Neuronal stem cell (in vitro differentiated cells): ENCODE measurements around the gene MYB.
"Not testable (repeated sequence)": the region's sequence is repeated elsewhere in the genome, so short reads cannot be mapped to it uniquely, and the experiment has no call there.

Source experiments
- DNase-seq: peaks from one replicate; pipeline ENCODE4 v3.0.0-alpha.2; 2013; ENCODE audit warnings: low spot score
- H2AFZ ChIP-seq: one replicate; pipeline ENCODE4 v1.6.1; 2013; ENCODE audit warnings: mild to moderate bottlenecking, low read length, inconsistent platforms
- H2AK5ac ChIP-seq: 2 replicates; pipeline ENCODE4 v1.6.1; 2013; ENCODE audit warnings: low read depth, mild to moderate bottlenecking, inconsistent platforms, low read length, moderate library complexity, mixed read lengths
- H2BK120ac ChIP-seq: 2 replicates; pipeline ENCODE4 v1.6.1; 2013; ENCODE audit warnings: low read depth, mild to moderate bottlenecking, inconsistent platforms, low read length, moderate library complexity, mixed read lengths
- H2BK12ac ChIP-seq: one replicate; pipeline ENCODE4 v1.6.1; 2013; ENCODE audit warnings: low read length, inconsistent platforms
- H2BK15ac ChIP-seq: 2 replicates; pipeline ENCODE4 v1.6.1; 2013; ENCODE audit warnings: mild to moderate bottlenecking, low read length, inconsistent platforms, mixed read lengths
- H2BK5ac ChIP-seq: one replicate; pipeline ENCODE4 v1.6.1; 2013; ENCODE audit warnings: inconsistent platforms, mild to moderate bottlenecking, low read length, moderate library complexity
- H3K14ac ChIP-seq: one replicate; pipeline ENCODE4 v1.6.1; 2013; ENCODE audit warnings: low read length, inconsistent platforms
- H3K18ac ChIP-seq: 2 replicates; pipeline ENCODE4 v1.6.1; 2013; ENCODE audit warnings: low read length, inconsistent platforms
- H3K23ac ChIP-seq: 2 replicates; pipeline ENCODE4 v1.6.1; 2013; ENCODE audit warnings: low read depth, mild to moderate bottlenecking, mixed read lengths, low read length, inconsistent platforms; ENCODE audit not compliant: poor library complexity
- H3K27ac ChIP-seq: replicated peaks from 3 replicates; pipeline ENCODE4 v1.5.1; 2013; ENCODE audit warnings: low read length, inconsistent platforms
- H3K27me3 ChIP-seq, 3 experiments: 2 replicates each; pipeline ENCODE4 v1.6.1; 2013; ENCODE audit warnings: low read length in 3 of 3, mild to moderate bottlenecking in 2 of 3, inconsistent platforms in 1 of 3, low read depth in 1 of 3, mixed read lengths in 1 of 3, moderate library complexity in 1 of 3; ENCODE audit not compliant: control insufficient read depth in 3 of 3, insufficient read depth in 3 of 3
- H3K36me3 ChIP-seq, 2 donors: replicated peaks in 1 of 2; 2 replicates each; pipeline ENCODE4 v1.6.1; 2013; ENCODE audit warnings: low read length in 2 of 2; ENCODE audit not compliant: control insufficient read depth in 2 of 2, insufficient read depth in 2 of 2
- H3K4ac ChIP-seq: 2 replicates; pipeline ENCODE4 v1.6.1; 2013; ENCODE audit warnings: inconsistent platforms, mild to moderate bottlenecking, low read length, moderate library complexity
- H3K4me1 ChIP-seq, 2 donors: 1 replicate in 1 of 2; 2 replicates in 1 of 2; pipeline ENCODE4 v1.6.1; 2013; ENCODE audit warnings: low read length in 2 of 2, low read depth in 1 of 2; ENCODE audit not compliant: control insufficient read depth in 2 of 2, insufficient read depth in 1 of 2
- H3K4me2 ChIP-seq: one replicate; pipeline ENCODE4 v1.6.1; 2013; ENCODE audit warnings: mild to moderate bottlenecking, low read length, inconsistent platforms; ENCODE audit not compliant: insufficient read depth, poor library complexity, severe bottlenecking
- H3K4me3 ChIP-seq, 2 donors: 2 replicates each; pipeline ENCODE4 v1.5.1; 2013; ENCODE audit warnings: low read length in 2 of 2, mild to moderate bottlenecking in 2 of 2, inconsistent platforms in 1 of 2, moderate library complexity in 1 of 2
- H3K79me1 ChIP-seq: one replicate; pipeline ENCODE4 v1.6.1; 2013; ENCODE audit warnings: low read depth, mild to moderate bottlenecking, inconsistent platforms, low read length, moderate library complexity
- H3K9ac ChIP-seq: one replicate; pipeline ENCODE4 v1.6.1; 2013; ENCODE audit warnings: mild to moderate bottlenecking, low read depth, low read length, inconsistent platforms; ENCODE audit not compliant: poor library complexity
- H3K9me3 ChIP-seq, 2 donors: replicated peaks in 1 of 2; 2 replicates each; pipeline versions ENCODE3 to v1.6.1; 2013; ENCODE audit warnings: low read length in 2 of 2, mild to moderate bottlenecking in 2 of 2, inconsistent platforms in 1 of 2, low read depth in 1 of 2, mixed read lengths in 1 of 2, moderate library complexity in 1 of 2; ENCODE audit not compliant: control insufficient read depth in 2 of 2, insufficient read depth in 1 of 2
- H4K8ac ChIP-seq: one replicate; pipeline ENCODE4 v1.6.1; 2013; ENCODE audit warnings: low read depth, mild to moderate bottlenecking, inconsistent platforms, low read length, moderate library complexity
- H4K91ac ChIP-seq: one replicate; pipeline ENCODE4 v1.6.1; 2013; ENCODE audit warnings: low read length, low read depth, mild to moderate bottlenecking, inconsistent platforms; ENCODE audit not compliant: poor library complexity
- WGBS, 2 donors: extraction: QIAGEN DNeasy Blood & Tissue Kit; methylation state at CpG; one replicate each; pipeline ENCODE4 v1.1.7; 2013; ENCODE audit warnings: missing lambda C conversion rate in 2 of 2, mixed read lengths in 1 of 2; ENCODE audit not compliant: insufficient read length in 2 of 2, insufficient replicate concordance in 1 of 2; ENCODE audit errors: extremely low coverage in 2 of 2; 5-methylcytosine and 5-hydroxymethylcytosine counted together

Gene MYB

GRCh38 chr6:135141182-135141581 lies 39.9 kb upstream of the MYB start:
- H3K4me3 ChIP-seq = no peak overlapping the region
- no peak overlapping the region for H3K14ac ChIP-seq
- H3K9me3 ChIP-seq = no peaks in the 10 kb centered on the region
- no peak overlapping the region for H3K18ac ChIP-seq
- H4K8ac ChIP-seq = no peak overlapping the region
- no CpG with 5 or more reads among the region's 4 CpGs for WGBS, 2 donors
- DNase-seq = no peak
- H3K4ac ChIP-seq = no peak overlapping the region
- H2BK120ac ChIP-seq = no peak overlapping the region
- no peak overlapping the region for H2BK12ac ChIP-seq
- no peak overlapping the region for H3K23ac ChIP-seq
- H2BK5ac ChIP-seq = no peak overlapping the region
- H3K9ac ChIP-seq = no peak overlapping the region
- H2AFZ ChIP-seq = no peak overlapping the region
- H3K27me3 ChIP-seq = no peaks in the 10 kb centered on the region
- no peak overlapping the region for H2BK15ac ChIP-seq
- peaks cover 0 to 2% of the 10 kb centered on the region in 2 donors for H3K4me1 ChIP-seq
- H3K4me2 ChIP-seq = no peak overlapping the region
- H3K79me1 ChIP-seq = no peaks in the 10 kb centered on the region
- no peak overlapping the region for H3K27ac ChIP-seq
- no peak overlapping the region for H2AK5ac ChIP-seq
- no peak overlapping the region for H4K91ac ChIP-seq
- H3K36me3 ChIP-seq = no peaks in the 10 kb centered on the region

GRCh38 chr6:135141728-135142127 lies 39.4 kb upstream of the MYB start:
- Histone ChIP-seq H2BK5ac (no peak overlapping the region), H3K79me1 (no peaks in the 10 kb centered on the region), H3K9me3 (no peaks in the 10 kb centered on the region), H2BK15ac (no peak overlapping the region), H3K4me1 (peaks cover 0 to 2% of the 10 kb centered on the region in 2 donors), H4K91ac (no peak overlapping the region), H3K9ac (no peak overlapping the region), H3K4ac (no peak overlapping the region), H4K8ac (no peak overlapping the region), H3K14ac (no peak overlapping the region), H3K23ac (no peak overlapping the region), H2AK5ac (no peak overlapping the region), H3K4me2 (no peak overlapping the region), H2BK12ac (no peak overlapping the region), H3K27ac (no peak overlapping the region), H3K36me3 (no peaks in the 10 kb centered on the region), H2BK120ac (no peak overlapping the region), H3K27me3 (no peaks in the 10 kb centered on the region), H3K18ac (no peak overlapping the region), H2AFZ (no peak overlapping the region), H3K4me3 (no peak overlapping the region)
- no peak for DNase-seq

GRCh38 chr6:135142232-135142631 lies 38.9 kb upstream of the MYB start:
- H2BK12ac ChIP-seq, H3K27ac ChIP-seq, H3K4ac ChIP-seq, H3K23ac ChIP-seq, H3K14ac ChIP-seq, H3K27me3 ChIP-seq, H2BK5ac ChIP-seq, H3K4me1 ChIP-seq, H3K4me2 ChIP-seq, DNase-seq, H3K79me1 ChIP-seq, H4K8ac ChIP-seq, H3K18ac ChIP-seq, H2AK5ac ChIP-seq, H2BK120ac ChIP-seq, H3K9ac ChIP-seq, H3K4me3 ChIP-seq, H2AFZ ChIP-seq, H2BK15ac ChIP-seq, H3K36me3 ChIP-seq, H4K91ac ChIP-seq, H3K9me3 ChIP-seq: not testable (repeated sequence)
- WGBS, 2 donors = no CpG with 5 or more reads among the region's 1 CpG

- no peak overlapping the region for H2BK12ac ChIP-seq
These were observed 36.4 kb upstream of the MYB start for GRCh38 chr6:135144673-135145062.

More at GRCh38 chr6:135144673-135145062, 36.4 kb upstream of the MYB start:
- no peak for DNase-seq
- Histone ChIP-seq H3K14ac (no peak overlapping the region), H3K4me2 (no peak overlapping the region), H3K4me3 (no peak overlapping the region), H3K23ac (no peak overlapping the region), H3K9ac (no peak overlapping the region), H2AK5ac (no peak overlapping the region), H3K4ac (no peak overlapping the region), H2BK5ac (no peak overlapping the region), H4K8ac (no peak overlapping the region), H3K79me1 (no peaks in the 10 kb centered on the region), H3K36me3 (no peaks in the 10 kb centered on the region), H3K27me3 (no peaks in the 10 kb centered on the region), H2BK15ac (no peak overlapping the region), H3K27ac (no peak overlapping the region), H3K4me1 (no peaks in the 10 kb centered on the region), H2BK120ac (no peak overlapping the region), H2AFZ (no peak overlapping the region), H3K18ac (no peak overlapping the region), H4K91ac (no peak overlapping the region), H3K9me3 (no peaks in the 10 kb centered on the region)
- no CpG with 5 or more reads among the region's 4 CpGs for WGBS, 2 donors
